OCI-LY3 (cell line): Measurements from ENCODE around the gene DOP1B.
"Not testable (repeated sequence)": the region's sequence is repeated elsewhere in the genome, so short reads cannot be mapped to it uniquely, and the experiment has no call there.

ENCODE experiments used
- H2AFZ ChIP-seq: fragments of 200-600, 300-600 bp; shearing (Covaris generic); 2 replicates; pipeline ENCODE4 v1.6.0; 2014; ENCODE audit warnings: antibody characterized with exemption, low read depth, low read length
- H3K27ac ChIP-seq: fragments of 200-600, 300-600 bp; sonication (generic); 2 replicates; pipeline ENCODE4 v1.5.1; 2014; ENCODE audit warnings: mild to moderate bottlenecking, low read length, moderate library complexity, mixed read lengths
- H3K27me3 ChIP-seq: fragments of 200-600, 300-600 bp; sonication (generic); 2 replicates; pipeline ENCODE4 v1.6.1; 2014; ENCODE audit warnings: low read depth, low read length, mixed read lengths
- H3K36me3 ChIP-seq: fragments of 200-600, 300-600 bp; sonication (generic); replicated peaks from 2 replicates; pipeline ENCODE3; 2014; ENCODE audit warnings: low read depth, low read length, mixed read lengths
- H3K4me1 ChIP-seq: fragments of 300-600, 200-600 bp; sonication (generic); 2 replicates; pipeline ENCODE4 v1.6.1; 2014; ENCODE audit warnings: low read length, mixed read lengths
- H3K4me2 ChIP-seq: fragments of 200-600, 300-600 bp; sonication (generic); 2 replicates; pipeline ENCODE4 v1.6.1; 2014; ENCODE audit warnings: low read length, mixed read lengths
- H3K4me3 ChIP-seq: fragments of 300-600, 200-600 bp; sonication (generic); 2 replicates; pipeline ENCODE4 v1.5.1; 2014; ENCODE audit warnings: antibody characterized with exemption, mild to moderate bottlenecking, low read length, moderate library complexity
- H3K79me2 ChIP-seq: fragments of 300-600, 200-600 bp; shearing (Covaris generic); 2 replicates; pipeline ENCODE4 v1.6.1; 2014; ENCODE audit warnings: mild to moderate bottlenecking, low read length, mixed read lengths
- H3K9ac ChIP-seq: fragments of 300-600, 200-600 bp; shearing (Covaris generic); 2 replicates; pipeline ENCODE4 v1.6.0; 2014; ENCODE audit warnings: mild to moderate bottlenecking, low read length, moderate library complexity
- H3K9me3 ChIP-seq: fragments of 200-600, 300-600 bp; shearing (Covaris generic); 2 replicates; pipeline ENCODE4 v1.6.1; 2014; ENCODE audit warnings: low read length, mixed read lengths; ENCODE audit not compliant: insufficient read depth
- H4K20me1 ChIP-seq: fragments of 200-600, 300-600 bp; sonication (generic); 2 replicates; pipeline ENCODE4 v1.6.1; 2016; ENCODE audit warnings: low read length, mixed read lengths; ENCODE audit not compliant: insufficient read depth
- EZH2phosphoT487 ChIP-seq: fragments of 200-600 bp; shearing (Covaris generic); IDR thresholded peaks from 2 replicates; pipeline ENCODE4 v1.6.1; 2018; ENCODE audit warnings: antibody characterized with exemption, mixed run types, low read depth
- TF ChIP-seq, protein P1 (sequence below): fragments of 200-600, 300-600 bp; sonication (generic); IDR thresholded peaks from 2 replicates; pipeline ENCODE4 v1.5.1; 2014; ENCODE audit warnings: antibody characterized with exemption, low read length, low read depth

The DOP1B gene

DNA sequence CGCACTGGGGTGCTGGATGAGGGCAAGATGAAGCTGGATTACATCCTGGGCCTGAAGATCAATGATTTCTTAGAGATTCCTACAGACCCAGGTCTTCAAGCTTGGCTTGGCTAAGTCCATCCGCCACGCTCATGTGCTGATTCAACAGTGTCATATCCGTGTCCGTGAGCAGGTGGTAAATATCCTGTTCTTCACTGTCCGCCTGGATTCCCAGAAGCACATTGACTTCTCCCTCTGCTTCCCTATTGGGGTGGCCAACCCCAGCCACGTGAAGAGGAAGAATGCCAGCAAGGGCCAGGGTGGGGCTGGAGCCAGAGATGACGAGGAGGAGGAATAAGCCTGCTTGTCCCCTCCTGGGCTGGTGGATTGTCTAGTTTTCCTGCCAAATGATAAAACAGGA is 23.9 kb upstream of the DOP1B start:
- H3K9me3 ChIP-seq: no peaks in the 10 kb centered on the region
- no peak overlapping the region for H3K9ac ChIP-seq
- H3K79me2 ChIP-seq: no peaks in the 10 kb centered on the region
- peaks cover 21% of the 10 kb centered on the region for H3K4me1 ChIP-seq
- TF ChIP-seq EZH2phosphoT487: no peak
- TF ChIP-seq, protein P1, sequence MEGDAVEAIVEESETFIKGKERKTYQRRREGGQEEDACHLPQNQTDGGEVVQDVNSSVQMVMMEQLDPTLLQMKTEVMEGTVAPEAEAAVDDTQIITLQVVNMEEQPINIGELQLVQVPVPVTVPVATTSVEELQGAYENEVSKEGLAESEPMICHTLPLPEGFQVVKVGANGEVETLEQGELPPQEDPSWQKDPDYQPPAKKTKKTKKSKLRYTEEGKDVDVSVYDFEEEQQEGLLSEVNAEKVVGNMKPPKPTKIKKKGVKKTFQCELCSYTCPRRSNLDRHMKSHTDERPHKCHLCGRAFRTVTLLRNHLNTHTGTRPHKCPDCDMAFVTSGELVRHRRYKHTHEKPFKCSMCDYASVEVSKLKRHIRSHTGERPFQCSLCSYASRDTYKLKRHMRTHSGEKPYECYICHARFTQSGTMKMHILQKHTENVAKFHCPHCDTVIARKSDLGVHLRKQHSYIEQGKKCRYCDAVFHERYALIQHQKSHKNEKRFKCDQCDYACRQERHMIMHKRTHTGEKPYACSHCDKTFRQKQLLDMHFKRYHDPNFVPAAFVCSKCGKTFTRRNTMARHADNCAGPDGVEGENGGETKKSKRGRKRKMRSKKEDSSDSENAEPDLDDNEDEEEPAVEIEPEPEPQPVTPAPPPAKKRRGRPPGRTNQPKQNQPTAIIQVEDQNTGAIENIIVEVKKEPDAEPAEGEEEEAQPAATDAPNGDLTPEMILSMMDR: no peak
- no peaks in the 10 kb centered on the region for H3K36me3 ChIP-seq
- no peaks in the 10 kb centered on the region for H3K27me3 ChIP-seq
- no peak overlapping the region for H3K27ac ChIP-seq
- H2AFZ ChIP-seq: no peak overlapping the region
- H4K20me1 ChIP-seq: no peaks in the 10 kb centered on the region
- H3K4me3 ChIP-seq: no peak overlapping the region
- no peak overlapping the region for H3K4me2 ChIP-seq

DNA sequence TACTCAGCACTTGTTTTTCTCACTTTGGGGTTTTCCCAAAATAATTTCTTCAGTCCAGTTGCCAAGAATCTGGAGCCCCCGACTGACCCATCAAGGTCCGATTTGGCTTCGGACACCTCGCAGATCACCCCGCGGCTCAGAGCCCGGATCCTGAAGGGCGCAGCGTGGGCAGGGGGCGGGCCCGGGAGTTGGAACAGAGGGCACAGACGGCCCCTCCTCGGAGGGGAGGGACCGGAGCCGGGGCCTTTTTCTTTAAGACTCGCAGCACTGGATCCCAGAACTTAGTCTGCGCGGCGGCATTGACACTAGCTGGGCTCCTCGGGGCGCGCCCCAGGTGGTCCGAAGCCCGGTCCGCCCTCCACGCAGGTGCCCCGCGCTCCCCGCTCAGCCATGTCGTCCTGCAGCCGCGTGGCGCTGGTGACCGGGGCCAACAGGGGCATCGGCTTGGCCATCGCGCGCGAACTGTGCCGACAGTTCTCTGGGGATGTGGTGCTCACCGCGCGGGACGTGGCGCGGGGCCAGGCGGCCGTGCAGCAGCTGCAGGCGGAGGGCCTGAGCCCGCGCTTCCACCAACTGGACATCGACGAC is 21.7 kb upstream of the DOP1B start, which contains the start of gene CBR3:
CBR3 (plus strand) TSS at position 277 of the 588 bp plus-strand sequence; CDS start at position 391, 114 bp downstream.
- H3K27me3 ChIP-seq: no peaks in the 10 kb centered on the region
- no peaks in the 10 kb centered on the region for H3K9me3 ChIP-seq
- peak within 1 kb of the TSS; percentile 96 for H3K4me3 ChIP-seq
- H3K9ac ChIP-seq: peak within 1 kb of the TSS; percentile 67
- H2AFZ ChIP-seq: peak within 1 kb of the TSS; percentile 96
- H3K27ac ChIP-seq: peak within 1 kb of the TSS; percentile 29; the same call in 1 of the 2 replicates
- H4K20me1 ChIP-seq: no peaks in the 10 kb centered on the region
- no peaks in the 10 kb centered on the region for H3K36me3 ChIP-seq
- no peaks in the 10 kb centered on the region for H3K79me2 ChIP-seq
- no peak for TF ChIP-seq EZH2phosphoT487
- TF ChIP-seq, protein P1: no peak
- peak within 1 kb of the TSS; percentile 99 for H3K4me2 ChIP-seq
- peaks cover 21% of the 10 kb centered on the region for H3K4me1 ChIP-seq

DNA sequence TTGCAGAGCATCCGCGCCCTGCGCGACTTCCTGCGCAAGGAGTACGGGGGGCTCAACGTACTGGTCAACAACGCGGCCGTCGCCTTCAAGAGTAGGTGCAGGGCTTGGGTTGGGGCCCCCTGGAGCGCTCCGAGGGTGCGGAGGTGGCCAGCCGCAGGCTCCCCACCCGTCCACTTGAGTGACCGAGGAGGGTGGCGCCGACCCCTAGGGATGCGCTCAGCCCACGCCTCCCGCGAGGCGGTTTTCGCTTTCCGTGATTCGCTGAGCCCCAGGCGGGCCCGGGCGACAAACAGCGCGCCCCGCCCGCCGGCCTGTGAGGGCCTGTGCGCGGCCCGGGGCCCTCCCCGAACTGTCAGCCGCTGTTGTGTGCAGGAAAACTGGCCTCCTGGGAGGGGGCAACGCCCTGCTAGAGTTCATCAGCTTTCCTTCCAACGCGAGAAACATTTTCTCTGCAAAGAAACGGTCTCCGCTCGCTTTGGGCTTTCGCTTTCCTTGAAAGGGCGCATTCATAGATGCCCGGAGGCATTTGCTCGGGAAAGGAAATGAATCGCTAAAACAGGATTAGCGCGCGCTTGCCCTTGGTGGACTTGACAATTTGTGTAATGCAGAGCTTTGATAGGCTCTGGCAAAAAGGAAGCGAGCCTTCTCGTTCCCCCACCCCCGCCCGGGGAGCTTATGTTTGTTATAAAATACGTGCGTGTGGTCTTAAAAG is 21.1 kb upstream of the DOP1B start:
- Histone ChIP-seq H3K27ac (peak overlapping the region; percentile 29; the same call in 1 of the 2 replicates), H4K20me1 (no peaks in the 10 kb centered on the region), H3K79me2 (no peaks in the 10 kb centered on the region), H3K4me2 (peak overlapping the region; percentile 99), H3K27me3 (no peaks in the 10 kb centered on the region), H3K4me3 (peak overlapping the region; percentile 96), H3K9ac (peak overlapping the region; percentile 67), H3K36me3 (no peaks in the 10 kb centered on the region), H2AFZ (peak overlapping the region; percentile 96), H3K4me1 (peaks cover 21% of the 10 kb centered on the region), H3K9me3 (no peaks in the 10 kb centered on the region)
- no peak for TF ChIP-seq EZH2phosphoT487
- TF ChIP-seq, protein P1: no peak

DNA sequence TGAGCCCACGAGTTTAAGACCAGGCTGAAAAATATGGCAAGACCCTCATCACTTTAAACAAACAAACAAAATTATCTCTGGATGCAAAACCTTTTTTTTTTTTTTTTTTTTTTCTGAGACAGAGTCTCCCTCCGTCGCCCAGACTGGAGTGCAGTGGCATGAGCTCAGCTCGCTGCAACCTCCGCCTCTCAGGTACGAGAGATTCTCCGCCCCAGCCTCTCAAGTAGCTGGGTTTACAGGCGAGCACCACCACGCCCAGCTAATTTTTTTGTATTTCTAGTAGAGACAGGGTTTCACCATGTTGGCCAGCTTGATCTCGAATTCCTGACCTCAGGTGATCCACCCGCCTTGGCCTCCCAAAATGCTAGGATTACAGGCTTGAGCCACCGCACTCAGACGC is 16.8 kb upstream of the DOP1B start:
- H3K4me2 ChIP-seq: not testable (repeated sequence)

More for the DNA sequence above, 16.8 kb upstream of the DOP1B start:
- H3K4me1 ChIP-seq: peaks cover 17% of the 10 kb centered on the region
- H3K9ac ChIP-seq, H3K9me3 ChIP-seq, H2AFZ ChIP-seq, H3K27me3 ChIP-seq, H3K79me2 ChIP-seq, H4K20me1 ChIP-seq, H3K27ac ChIP-seq, H3K36me3 ChIP-seq, H3K4me3 ChIP-seq: not testable (repeated sequence)
